ENCODE data around the gene SLC8A1.
A peak's percentile ranks its signal among the peaks of the same experiment; 100 is the strongest.

Gene SLC8A1

DNA sequence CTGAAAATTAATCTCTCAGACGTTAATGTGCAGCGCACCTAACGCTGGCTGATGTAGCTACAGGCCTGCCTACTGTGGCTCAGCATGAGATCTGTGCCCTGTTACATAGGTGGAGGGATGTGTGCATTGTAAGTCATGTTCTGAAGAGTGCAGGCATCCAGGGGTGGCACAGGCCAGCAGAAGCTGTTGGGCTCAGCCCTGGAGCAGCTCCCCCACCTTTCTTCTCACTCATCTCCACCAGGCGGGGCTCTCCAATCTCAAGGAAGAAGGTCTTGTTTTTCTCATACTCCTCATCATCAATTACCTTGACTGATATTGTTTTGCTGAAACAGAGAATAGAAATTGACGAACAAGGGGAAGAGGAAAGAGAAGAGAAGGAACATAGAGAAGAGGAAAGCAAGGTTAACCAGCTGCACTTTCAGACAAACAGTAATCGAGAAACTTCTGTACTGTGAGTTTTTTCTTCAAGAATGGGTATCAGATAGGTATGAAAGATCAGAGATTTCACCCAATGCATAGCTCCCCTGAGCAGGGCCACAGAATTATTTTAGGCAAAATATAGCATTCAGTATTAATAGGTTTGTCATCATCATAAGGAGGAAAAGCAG is 273.6 kb downstream of the SLC8A1 start:
- no peak for DNase-seq

DNA sequence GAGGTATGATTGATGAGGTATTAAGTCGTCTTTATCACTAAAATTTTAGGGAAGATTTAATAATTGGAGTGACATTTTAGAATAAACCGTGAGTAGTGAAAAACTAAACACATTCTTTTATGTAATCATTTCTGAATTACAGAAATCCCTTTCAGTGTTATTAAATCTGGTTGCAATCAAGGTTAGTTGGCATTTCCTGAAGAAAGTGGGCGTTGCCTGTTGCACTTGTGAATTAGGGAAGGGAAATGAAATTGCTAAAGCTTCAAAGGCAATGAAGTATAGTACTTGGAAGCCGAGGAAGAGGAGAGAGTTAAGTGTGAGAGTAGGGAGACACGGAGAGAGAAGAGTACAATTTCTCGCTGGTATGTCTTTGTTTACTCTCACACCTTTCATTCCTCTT is 274.5 kb downstream of the SLC8A1 start:
- no peak for DNase-seq

DNA sequence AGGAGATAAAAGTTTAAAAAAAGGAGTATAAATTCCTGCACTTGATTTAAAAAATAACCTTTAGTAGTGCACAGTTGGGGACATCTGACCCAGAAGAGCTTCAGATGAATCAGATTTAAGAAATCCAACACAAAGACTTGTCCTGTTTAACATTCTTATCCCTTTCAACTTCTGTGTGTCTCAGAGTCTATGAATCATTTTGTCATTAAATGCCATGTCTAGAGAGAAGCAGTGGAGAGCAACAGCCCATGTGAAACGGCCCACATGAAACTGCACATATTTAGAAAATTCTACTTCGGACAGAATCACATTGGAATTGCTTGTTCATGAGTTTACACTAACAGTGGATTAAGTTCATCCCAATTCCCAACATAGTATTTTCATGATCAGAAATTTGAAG is 278.6 kb downstream of the SLC8A1 start:
- DNase-seq: no peak

DNA sequence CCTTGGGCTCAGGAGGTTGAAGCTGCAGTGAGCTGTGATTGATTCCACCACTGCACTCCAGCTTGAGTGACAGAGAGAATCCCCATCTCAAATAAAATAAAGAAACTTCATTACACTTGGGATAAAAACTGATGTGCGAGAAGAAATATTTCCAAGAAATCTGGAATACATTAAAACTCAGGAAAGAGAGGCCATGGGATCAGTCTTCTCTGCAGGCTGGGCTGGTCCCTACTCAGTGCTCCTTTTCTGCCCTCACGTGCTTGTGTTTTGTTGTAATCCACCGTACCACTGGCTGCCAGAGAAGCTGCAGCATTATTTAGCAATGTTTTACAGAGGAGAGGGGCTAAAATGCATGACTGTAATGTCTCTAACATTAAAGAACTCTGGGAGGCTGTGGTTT is 282.0 kb downstream of the SLC8A1 start:
- no peak for DNase-seq

DNA sequence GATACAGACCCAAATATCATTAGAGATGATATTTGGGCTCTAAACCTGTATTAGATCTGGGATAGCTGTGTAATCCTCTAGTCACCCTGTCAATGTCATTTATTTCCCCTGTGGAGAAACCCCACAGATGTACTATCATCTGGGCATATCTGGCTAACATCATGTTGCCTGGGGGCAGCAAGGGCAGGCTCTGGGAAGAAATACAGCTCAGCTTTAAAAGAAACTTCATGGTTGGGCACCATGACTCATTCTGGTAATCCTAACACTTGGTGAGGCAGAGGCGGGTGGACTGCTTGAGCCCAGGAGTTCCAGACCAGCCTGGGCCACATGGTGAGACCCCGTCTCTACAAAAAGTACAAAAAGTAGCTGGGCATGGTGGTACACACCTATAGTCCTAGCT is 282.5 kb downstream of the SLC8A1 start:
- no peak for DNase-seq

DNA sequence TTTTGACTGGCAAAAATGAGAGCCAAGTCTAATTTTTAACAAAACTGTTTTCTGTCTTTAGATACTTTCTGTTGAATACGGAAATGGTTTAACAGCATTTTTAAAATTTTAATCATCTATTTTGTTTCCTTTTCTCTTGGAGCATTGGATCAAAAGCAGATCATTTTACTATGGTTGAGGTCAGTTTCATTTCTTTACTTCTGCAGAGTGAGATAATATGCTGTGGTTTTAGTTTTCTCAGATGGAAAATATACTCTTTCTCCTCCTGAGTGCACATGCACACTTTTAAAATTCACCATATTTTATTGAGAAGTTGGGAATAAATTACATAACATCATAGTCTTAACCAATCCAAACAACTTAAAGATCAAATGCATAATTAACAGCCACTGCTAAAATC is 283.3 kb downstream of the SLC8A1 start:
- no peak for DNase-seq

DNA sequence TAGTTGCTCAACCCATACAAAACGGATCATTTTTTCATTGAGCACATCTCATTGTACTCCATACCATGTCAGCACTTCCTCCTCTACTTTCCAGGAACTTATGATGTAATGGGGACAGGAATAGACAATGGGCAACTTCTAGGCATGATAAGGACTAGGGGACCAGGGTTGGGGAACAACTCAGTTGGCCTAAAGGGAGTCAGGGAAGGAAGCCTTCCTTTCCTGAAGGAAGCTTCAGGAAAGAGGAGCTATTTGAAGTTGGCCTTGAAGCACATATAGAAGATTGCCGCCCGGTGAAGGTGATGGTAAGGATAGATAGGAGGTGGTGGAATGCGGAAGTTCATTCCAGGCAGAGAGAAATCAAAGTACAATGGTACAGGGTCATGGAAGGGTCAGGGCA is 283.9 kb downstream of the SLC8A1 start:
- no peak for DNase-seq

DNA sequence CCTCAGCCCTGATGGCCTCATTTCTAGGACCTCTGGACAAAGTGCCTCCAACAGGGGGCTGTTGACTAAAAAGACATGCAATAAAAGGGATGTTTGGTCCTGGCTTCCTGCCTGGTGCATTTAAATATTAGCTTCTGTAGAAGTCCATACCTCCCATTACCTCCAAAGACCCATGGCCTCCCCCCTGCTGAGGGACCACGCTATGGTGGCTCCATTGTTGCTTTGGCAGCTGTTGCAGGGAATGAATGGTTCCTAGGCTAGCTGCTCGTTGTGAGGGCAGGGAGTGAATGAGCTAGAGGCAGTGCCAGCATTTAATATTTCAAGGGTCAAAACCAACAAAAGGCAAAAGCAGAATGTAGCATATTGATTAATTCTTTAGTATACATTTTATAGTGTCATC is 285.9 kb downstream of the SLC8A1 start:
- no peak for DNase-seq

DNA sequence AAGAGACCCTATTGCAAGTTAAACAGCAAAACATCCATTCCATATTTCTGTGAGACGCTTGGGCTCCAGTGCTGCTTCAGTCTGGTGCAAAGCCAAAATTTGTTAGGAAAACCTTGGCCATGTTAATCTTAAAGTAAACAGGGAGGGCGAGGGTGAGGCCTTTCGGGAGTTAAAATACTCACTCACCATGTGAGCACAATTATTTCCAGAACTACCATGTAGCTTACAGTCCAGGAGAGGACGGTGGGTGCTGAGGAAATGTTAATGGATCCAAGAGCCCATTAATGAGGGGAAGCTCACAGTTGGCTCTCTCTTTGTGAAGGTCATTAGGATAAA is 286.4 kb downstream of the SLC8A1 start:
- DNase-seq: no peak

DNA sequence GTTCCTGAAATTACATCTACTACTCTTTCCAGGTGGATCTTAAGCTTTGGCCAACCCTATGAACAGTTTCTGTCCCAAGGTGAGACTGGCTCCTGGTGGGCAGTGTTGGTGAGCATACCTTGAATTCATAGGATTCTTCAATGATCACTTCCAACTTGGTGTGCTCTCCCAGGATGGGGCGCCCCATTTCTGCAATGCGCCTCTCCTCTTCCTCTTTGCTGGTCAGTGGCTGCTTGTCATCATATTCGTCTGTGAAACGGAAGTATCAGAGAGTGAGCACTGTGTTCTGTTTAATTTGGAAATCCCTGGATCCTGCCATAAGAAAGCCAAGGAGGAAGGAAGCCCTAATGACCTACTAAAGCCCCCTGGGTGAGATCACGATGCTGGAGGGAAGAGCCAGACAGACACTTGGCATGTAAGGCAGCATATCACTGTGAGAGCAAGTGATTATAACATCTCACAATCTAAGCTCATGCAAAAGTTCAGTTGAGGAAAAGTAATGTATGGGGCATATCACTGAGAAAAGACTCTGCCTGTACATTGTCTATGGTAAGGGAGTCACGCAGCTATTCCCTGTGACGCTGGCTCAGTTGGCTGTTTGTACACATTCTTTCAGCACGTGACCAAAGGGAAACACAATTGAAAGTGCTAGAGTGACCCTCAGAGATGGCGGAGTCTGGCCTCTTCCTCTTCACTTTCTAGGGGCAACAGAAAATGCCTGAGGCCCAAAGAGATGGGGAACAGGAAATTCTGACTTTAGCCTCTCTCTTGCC is 287.0 kb downstream of the SLC8A1 start:
- peak; percentile 32 for DNase-seq

DNA sequence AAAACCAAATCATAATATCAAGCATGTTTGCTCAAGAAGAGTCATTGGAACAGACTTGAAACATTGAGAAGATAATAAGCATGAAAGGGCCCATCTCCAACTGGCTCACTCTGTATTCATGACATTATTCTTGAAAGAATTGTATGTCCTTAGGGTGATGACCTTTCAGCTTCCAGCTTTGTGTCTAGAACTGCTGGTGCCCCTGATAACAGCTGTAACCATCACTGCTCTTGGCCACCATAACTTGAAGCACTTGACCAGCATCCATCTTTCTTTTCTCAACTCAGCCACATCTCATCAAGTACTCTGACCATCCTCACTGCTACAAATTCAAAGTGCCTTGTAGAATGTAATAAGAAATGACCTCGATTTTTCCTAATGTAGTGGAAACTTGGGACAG is 289.9 kb downstream of the SLC8A1 start:
- no peak for DNase-seq

DNA sequence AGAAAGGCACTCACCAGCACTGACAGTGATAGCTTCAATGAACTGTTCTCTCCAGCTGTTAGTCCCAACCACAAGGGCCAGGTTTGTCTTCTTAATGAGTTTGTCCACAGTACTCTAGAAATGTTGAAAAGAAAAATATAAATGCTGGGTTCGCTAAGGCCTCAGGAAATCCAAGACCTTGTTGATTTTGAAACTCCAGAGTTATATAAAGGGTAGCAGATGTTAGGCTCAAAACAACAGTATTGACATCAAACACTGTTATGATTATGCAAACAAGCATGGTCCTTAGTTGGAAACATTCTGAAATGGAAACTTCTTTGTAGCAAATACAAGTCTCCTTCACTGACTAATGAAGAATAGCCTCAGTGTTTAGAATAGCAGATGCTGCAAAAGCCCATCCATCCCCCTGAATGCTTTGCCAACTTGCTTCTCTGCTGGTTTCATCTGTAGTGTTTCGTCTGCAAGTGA is 291.1 kb downstream of the SLC8A1 start:
- no peak for DNase-seq

DNA sequence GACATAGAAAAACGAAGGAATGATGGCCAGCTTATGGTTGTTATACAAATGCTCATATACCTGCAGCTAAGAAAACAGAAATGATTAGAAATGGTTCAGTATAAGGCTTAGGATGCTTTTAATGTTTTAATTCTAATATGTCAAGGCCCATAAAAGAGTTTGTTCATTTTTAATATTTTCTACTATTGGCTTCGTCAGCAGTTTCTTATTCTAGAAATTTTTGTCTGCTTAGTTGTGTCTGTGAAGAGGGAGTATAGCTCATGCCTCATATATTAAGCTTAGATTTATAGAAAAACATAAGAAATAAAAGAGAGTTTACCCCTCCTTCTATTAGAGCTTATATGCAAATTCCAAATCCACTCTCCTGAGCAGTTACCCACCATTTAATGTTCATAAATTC is 292.6 kb downstream of the SLC8A1 start:
- DNase-seq: no peak

DNA sequence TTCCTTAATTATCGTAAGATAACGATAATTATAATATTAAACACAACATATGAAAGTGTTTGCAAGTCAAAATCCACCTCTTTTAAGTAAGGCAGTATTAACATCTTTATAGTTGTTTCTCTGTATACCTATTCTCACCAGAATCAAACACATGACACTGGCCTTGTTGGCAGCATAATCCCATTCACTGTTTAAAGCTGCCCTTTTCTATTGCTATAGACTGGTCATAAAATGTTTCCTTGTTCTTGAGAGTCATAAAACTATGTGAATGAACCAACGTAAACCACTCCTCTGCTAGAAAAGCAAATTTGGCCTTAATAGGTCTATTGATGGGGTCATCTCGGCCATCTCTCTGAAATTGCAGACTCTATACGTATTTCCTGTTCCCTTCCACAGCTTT is 293.1 kb downstream of the SLC8A1 start:
- no peak for DNase-seq

DNA sequence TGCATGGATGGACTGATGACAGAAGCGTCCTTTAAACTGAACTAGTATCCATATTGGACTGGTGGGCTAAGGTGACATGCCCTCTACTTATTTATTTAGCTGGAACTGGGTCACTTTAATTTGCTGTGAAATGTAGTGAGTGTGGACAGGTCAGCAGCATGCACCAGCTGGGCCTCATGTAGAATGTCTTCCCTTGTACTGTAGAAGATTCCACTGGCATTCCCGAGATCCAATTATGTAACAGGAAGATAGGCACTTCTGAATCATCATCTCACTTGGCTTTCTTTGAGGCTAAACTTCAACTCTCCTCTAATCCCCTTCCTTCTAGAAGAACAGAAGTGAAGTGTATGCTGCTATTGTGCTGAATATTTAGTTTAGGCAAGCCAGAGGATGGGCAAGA is 296.2 kb downstream of the SLC8A1 start:
- DNase-seq: no peak

DNA sequence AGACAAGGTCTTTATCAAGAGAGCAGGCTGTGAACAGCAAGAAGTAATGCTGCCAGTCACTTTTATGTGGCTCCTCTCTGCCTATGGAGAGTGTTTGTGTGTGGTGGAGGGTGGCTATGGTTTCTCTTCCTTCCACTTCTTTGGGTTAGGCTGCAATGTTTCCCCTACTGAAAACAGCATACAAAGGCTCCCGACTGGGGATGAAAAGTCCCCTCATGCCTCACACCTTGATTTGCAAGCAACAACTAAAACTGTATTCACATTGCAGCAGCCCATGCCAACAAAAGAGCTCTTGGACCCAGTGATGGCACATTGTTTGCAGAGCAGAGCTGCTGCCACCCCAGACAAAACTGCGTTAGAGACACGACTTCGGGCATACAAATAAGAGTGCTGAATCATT is 301.6 kb downstream of the SLC8A1 start:
- DNase-seq: no peak

DNA sequence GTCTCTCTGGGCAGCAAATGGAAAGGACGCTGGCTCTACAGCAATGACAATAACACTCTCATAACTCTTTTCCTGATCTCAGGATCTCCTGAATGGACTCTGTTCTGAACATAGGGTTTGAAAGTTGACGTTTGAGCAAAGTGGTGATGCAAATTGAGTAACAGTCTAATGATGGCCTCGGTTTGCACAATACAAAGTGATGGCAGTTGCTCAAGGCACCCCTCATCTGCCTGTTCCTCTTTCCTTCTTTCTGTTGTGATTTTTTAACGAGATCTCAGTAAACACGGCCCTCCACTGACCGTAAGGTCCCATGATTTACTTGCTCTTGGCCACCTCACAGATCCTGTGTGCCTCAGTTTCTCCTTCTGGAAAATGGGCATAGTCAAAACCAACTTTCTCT is 303.6 kb downstream of the SLC8A1 start:
- no peak for DNase-seq

DNA sequence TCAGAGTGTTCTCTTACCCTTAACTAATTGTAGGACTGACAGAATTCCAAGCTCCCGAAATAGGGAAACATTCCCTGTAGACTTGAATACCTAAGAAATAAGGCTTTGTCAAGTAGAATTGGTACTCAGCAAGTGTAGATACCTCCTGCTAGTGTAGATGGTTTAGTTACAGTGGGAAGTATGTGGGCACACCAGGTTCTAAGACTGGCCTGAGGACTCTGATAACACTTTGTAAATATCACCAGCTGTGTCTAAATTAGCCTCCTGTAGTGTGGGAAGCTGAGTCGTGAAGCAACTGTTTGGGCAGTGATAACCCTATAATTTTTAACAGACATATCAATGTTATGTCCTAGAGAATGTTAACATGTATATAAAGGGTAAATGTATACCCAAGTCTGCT is 304.5 kb downstream of the SLC8A1 start:
- DNase-seq: no peak

DNA sequence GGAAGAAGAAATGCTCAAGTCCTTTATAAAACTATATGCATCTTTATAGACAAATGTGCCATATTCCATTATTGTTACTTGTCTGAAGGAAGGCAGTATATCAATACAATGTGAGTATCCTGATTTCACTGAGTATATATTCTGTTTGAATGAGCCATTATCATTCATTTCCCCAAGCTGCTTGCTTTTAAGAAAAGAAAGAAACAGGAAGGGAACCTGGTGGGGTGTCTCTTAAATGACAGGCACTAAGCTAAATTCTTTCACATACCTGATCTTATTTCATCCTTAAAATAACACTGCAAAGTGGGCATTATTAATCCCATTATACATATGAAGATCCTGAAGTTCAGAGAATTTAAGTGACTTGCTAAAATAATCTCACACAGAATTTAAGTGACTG is 307.9 kb downstream of the SLC8A1 start:
- no peak for DNase-seq

DNA sequence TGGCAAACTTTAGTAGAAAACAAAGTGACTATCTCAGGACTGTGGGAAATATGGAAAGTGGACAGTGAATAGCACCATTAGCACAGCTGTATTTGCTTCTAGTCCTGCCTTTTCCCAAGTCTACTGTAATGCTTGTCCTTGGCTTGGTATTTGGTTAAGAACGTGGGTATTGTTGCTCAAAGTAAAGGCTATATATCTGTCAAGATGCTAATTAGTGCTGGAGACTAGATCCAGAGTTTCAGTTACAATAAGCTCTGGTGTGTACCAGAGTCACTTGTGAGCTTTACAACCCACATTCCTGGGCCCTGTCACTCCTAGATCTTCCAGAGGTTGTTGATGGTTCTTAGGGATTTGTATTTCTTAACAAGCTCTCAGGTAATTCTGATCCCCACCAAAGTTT is 313.6 kb downstream of the SLC8A1 start:
- DNase-seq: no peak

DNA sequence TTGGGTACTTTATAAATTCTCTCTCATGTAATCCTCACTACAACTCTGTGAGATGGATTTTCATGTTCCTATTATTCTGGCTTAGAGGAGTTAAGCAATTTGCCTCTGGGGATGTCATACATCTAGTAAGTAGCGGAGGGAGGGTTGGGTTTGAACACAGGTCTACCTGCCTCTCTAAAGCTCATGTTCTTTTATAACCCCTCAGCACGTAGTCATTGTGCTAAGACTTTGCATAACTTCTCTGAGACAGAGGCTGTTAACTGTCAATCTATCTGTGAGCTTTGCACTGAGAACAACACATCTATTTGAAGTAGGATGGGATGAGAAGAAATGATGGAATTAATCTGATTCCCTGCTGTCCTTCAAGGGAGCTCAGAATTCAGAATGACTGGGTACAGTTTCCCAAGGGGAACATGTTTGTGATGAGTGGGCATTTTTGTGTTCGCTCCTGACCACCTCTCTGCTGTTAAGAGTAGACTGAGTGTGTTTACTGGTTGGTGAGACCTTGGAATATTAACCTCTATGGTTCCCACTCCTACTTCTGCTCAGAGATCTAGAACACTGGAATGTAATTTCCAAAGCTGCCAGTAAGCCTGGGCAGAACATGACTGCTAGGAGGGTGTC is 320.7 kb downstream of the SLC8A1 start:
- DNase-seq: no peak

DNA sequence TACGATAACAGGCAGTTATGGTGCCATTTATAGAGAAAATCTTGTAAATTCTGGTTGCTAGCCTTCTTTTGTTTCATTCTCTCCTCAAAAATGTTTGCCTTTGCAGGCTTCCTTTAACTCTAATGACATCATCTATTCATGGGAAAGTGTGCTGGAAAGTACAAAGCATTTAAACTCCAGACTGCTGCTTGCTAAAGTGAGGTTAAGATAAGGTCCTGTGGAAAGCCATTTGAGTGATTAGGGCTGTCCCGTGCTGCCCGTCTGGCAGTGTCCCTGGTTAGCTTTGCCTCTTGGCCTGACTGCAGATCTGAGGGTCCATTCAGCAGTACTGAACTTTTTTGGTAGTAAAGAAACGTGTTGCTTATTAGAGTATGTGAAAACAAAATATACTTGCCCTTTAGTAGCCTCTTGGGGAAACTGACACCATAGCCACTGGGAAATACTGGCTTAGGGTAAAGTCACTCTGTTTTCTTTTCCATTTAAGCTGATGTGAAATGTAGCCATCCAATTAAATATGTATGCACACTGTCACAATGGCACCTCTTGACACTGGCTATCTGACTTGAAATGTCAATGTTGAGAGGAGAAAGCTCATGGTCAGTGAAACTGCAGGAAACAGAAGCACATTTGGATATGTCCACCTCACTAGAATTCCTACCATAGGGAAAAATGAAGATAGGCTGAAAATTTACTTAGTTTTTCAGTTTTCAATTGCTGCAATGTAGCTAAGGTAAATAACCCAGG is 321.5 kb downstream of the SLC8A1 start:
- DNase-seq: no peak

DNA sequence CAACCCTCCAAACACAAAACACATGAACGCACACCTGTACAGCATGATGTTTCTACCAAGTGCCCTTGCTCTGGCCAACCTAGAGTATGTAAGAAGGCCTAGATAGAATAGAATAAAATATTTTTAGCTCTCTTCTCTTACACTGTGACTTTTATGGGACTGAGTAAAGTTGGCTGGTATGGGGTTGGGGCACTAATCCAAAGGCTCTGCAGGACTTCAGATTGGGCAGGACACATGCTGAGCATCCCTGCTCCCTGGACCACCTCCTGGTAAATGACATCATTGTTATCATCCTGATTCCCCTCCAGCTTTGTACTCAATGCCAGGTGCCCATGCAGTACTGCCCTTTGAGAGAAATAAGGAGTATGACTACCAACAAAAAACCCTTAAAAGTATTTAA is 322.2 kb downstream of the SLC8A1 start:
- DNase-seq: no peak

DNA sequence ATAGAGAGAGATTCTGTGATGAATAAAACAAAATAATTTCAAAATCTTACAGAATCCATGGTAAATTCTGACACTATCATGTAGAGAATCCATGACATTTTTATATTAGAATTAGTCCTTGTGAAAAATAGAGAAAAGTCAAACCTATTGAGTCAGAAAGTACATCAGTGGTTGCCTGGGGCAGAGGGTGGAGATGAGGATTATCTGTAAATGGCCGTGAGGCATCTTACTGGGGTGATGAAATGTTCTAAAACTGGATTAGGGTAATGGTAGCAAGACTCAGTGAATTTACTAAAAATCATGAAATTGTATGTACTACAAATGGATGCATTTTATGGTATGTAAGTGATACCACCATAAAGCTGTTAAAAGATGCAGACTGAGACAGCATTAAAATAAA is 323.1 kb downstream of the SLC8A1 start:
- DNase-seq: no peak

All from left hindlimb (tissue), 1 donor.